Spleen (tissue), 11 donors: ENCODE measurements around the gene IL25. TPM values are rescaled to one million over a fixed set of nuclear protein-coding genes. Genes with fewer than 3 reads are reported as not detected.

Source experiments
- DNase-seq: peaks from one replicate; pipeline ENCODE4 v3.0.0-alpha.2; 2020
- H3K27ac ChIP-seq, 8 donors: fragments of 200-600 bp; sonication (generic) in 7 of 8; 1 replicate in 4 of 8; 2 replicates in 4 of 8; pipeline versions ENCODE4 v1.5.0 to v1.8.0; 2016 to 2021; ENCODE audit warnings: inconsistent platforms in 4 of 8, mild to moderate bottlenecking in 4 of 8, moderate library complexity in 1 of 8
- H3K27me3 ChIP-seq, 7 donors: fragments of 200-600 bp; sonication (generic) in 6 of 7; replicated peaks in 1 of 7; 1 replicate in 4 of 7; 2 replicates in 3 of 7; pipeline versions ENCODE4 v1.5.0 to v1.8.0; 2016 to 2021; ENCODE audit warnings: inconsistent platforms in 3 of 7, mild to moderate bottlenecking in 1 of 7
- H3K36me3 ChIP-seq, 6 donors: fragments of 200-600 bp; sonication (generic) in 5 of 6; 1 replicate in 4 of 6; 2 replicates in 2 of 6; pipeline versions ENCODE4 v1.5.0 to v1.8.0; 2016 to 2021; ENCODE audit warnings: inconsistent platforms in 2 of 6
- H3K4me1 ChIP-seq, 6 donors: fragments of 200-600 bp; sonication (generic) in 5 of 6; 1 replicate in 3 of 6; 2 replicates in 3 of 6; pipeline versions ENCODE4 v1.5.0 to v1.8.0; 2016 to 2021; ENCODE audit warnings: inconsistent platforms in 3 of 6
- H3K4me3 ChIP-seq, 8 donors: fragments of 200-600 bp; sonication (generic) in 7 of 8; 1 replicate in 4 of 8; 2 replicates in 4 of 8; pipeline versions ENCODE4 v1.5.0 to v1.8.0; 2016 to 2021; ENCODE audit warnings: inconsistent platforms in 4 of 8, mild to moderate bottlenecking in 4 of 8, moderate library complexity in 2 of 8
- H3K9me3 ChIP-seq, 8 donors: fragments of 200-600 bp; sonication (generic) in 7 of 8; 1 replicate in 4 of 8; 2 replicates in 4 of 8; pipeline versions ENCODE4 v1.5.0 to v1.8.0; 2016 to 2021; ENCODE audit warnings: inconsistent platforms in 4 of 8
- POLR2A ChIP-seq, 3 donors: fragments of 450-650 bp; IDR thresholded peaks; one replicate each; pipeline ENCODE4 v1.5.1; 2017; ENCODE audit warnings: antibody characterized with exemption in 3 of 3, mild to moderate bottlenecking in 1 of 3
- POLR2AphosphoS5 ChIP-seq, 3 donors: sonication (generic); formaldehyde crosslinking; IDR thresholded peaks; one replicate each; pipeline ENCODE4 v1.5.1; 2017; ENCODE audit warnings: antibody characterized with exemption in 3 of 3
- WGBS, 5 donors: extraction: QIAGEN DNeasy Blood & Tissue Kit in 3 of 5; methylation state at CpG; one replicate each; pipeline versions ENCODE4 v1.1.5 to v1.1.7; 2013 to 2018; 5-methylcytosine and 5-hydroxymethylcytosine counted together
- intact Hi-C: fragments of 100-400 bp; cut with DNase I; formaldehyde crosslinking; loops from one replicate; pipeline ENCODE4 v1.15.0; 2023; ENCODE audit warnings: low total_unique reads
- polyA plus RNA-seq, 3 donors: library from polyadenylated mRNA; stranded (reverse); fragments of 200-250 nt; gene quantifications; one replicate each; pipeline ENCODE4 v1.2.1, GENCODE V29; 2013
- total RNA-seq, 7 donors: library from RNA; depleted of rRNA in 3 of 7; stranded (reverse); fragments of >200 nt in 3 of 7; fragmentation: NEBNext Ultra II Directional in 4 of 7; extraction: Animal tissue kit (Norgen Biotek cat#: 25700) in 4 of 7; gene quantifications; one replicate each; pipeline versions ENCODE4 v1.1.0 to v1.2.1, GENCODE V29; 2016 to 2021
- TF ChIP-seq, protein P1 (sequence below), 11 experiments: fragments of 200-600 bp in 7 of 11; fragments of 450-650 bp in 4 of 11; sonication (generic) in 4 of 11; IDR thresholded peaks in 8 of 11; conservative IDR thresholded peaks in 3 of 11; 1 replicate in 7 of 11; 2 replicates in 4 of 11; pipeline versions ENCODE4 v1.4.0 to v1.8.0; 2016 to 2021; ENCODE audit warnings: antibody characterized with exemption in 11 of 11, inconsistent platforms in 4 of 11, mild to moderate bottlenecking in 1 of 11
- donor health status: healthy with polysubstance abuse.
- donor health status: DM: no; HTN: no; CAD: no; lungs with moderate emphysema.
- donor health status: DM: no; HTN: no; CAD: no.
- donor health status: Bipolar disorder and iron deficiency.
- donor health status: healthy.
- donor health status: DM: no; HTN: no; CAD: no.
- donor health status: DM: yes; HTN: yes; CAD: no.

The IL25 gene
- total and polyA plus RNA-seq, 10 donors = not detected

DNA sequence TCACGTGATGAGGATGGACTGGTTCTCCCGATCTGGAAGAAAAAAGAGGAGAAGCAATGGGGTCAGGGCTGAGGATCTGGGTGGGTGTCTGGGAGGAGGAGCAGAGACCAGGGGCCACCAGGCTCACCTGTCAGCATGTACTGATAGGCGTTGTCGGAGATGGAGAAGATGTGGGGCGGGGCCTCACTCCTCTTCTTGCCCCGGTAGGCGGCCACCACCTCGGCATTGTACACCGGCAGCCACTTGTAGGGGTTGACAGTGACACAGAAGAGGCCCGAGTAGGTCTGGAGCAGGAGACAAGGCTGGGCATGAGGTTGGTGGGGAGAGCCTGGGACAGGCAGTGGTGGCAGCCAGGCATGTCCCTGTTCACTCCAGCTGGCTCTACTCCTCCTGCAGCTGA lies 32.5 kb downstream of the IL25 start:
- H3K27me3 ChIP-seq = peaks cover 0 to 71% (median 0%) of the 10 kb centered on the region in 7 donors
- 73 to 86% (median 83%) methylated on average over 9 to 10 of the region's 10 CpGs for WGBS, 5 donors
- no peaks in the 10 kb centered on the region for H3K4me1 ChIP-seq
- H3K36me3 ChIP-seq = no peaks in the 10 kb centered on the region
- no peak for DNase-seq
- TF ChIP-seq POLR2A (IDR thresholded peaks at IDR 0.05) (no peak), POLR2AphosphoS5 (IDR thresholded peaks at IDR 0.05) (no peak)
- TF ChIP-seq, protein P1, sequence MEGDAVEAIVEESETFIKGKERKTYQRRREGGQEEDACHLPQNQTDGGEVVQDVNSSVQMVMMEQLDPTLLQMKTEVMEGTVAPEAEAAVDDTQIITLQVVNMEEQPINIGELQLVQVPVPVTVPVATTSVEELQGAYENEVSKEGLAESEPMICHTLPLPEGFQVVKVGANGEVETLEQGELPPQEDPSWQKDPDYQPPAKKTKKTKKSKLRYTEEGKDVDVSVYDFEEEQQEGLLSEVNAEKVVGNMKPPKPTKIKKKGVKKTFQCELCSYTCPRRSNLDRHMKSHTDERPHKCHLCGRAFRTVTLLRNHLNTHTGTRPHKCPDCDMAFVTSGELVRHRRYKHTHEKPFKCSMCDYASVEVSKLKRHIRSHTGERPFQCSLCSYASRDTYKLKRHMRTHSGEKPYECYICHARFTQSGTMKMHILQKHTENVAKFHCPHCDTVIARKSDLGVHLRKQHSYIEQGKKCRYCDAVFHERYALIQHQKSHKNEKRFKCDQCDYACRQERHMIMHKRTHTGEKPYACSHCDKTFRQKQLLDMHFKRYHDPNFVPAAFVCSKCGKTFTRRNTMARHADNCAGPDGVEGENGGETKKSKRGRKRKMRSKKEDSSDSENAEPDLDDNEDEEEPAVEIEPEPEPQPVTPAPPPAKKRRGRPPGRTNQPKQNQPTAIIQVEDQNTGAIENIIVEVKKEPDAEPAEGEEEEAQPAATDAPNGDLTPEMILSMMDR (IDR thresholded peaks at IDR 0.05 in 8 of 11, conservative IDR thresholded peaks at IDR 0.05 in 3 of 11) = no peak
- H3K9me3 ChIP-seq = no peaks in the 10 kb centered on the region
- no peak overlapping the region for H3K4me3 ChIP-seq
- intact Hi-C loops = no loop called here
- no peak overlapping the region for H3K27ac ChIP-seq

DNA sequence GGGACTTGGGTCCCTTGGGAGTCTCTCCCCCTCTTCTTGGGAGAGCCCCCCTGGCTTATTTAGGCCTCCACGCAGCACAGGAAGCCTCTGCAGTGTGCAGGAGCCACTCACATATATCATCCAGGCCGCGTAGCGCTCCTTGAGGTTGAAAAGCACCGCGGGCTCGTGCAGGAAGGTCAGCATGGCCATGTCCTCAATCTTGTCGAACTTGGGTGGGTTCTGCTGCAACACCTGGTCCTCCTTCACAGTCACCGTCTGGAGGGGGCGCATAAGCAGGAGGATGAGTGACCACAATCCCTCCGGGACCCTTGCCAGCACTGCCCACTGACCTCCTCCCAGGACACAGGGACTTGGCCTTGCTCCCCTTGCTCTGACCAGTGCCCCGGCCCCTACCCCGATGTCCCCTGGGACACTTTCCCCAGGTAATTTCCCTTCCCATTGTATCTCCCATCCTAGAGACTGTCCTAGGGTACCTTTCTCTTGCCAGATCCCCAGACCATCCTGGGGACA lies 33.0 kb downstream of the IL25 start:
- H3K4me1 ChIP-seq = no peaks in the 10 kb centered on the region
- peaks cover 0 to 76% (median 0%) of the 10 kb centered on the region in 7 donors for H3K27me3 ChIP-seq
- 70 to 81% (median 80%) methylated on average over 10 to 13 of the region's 13 CpGs for WGBS, 5 donors
- no peak overlapping the region for H3K27ac ChIP-seq
- intact Hi-C loops = no loop called here
- DNase-seq = no peak
- no peaks in the 10 kb centered on the region for H3K36me3 ChIP-seq
- H3K4me3 ChIP-seq = no peak overlapping the region
- H3K9me3 ChIP-seq = no peaks in the 10 kb centered on the region
- no peak for TF ChIP-seq POLR2A (IDR thresholded peaks at IDR 0.05)
- no peak for TF ChIP-seq POLR2AphosphoS5 (IDR thresholded peaks at IDR 0.05)
- TF ChIP-seq, protein P1 (IDR thresholded peaks at IDR 0.05 in 8 of 11, conservative IDR thresholded peaks at IDR 0.05 in 3 of 11) = no peak

DNA sequence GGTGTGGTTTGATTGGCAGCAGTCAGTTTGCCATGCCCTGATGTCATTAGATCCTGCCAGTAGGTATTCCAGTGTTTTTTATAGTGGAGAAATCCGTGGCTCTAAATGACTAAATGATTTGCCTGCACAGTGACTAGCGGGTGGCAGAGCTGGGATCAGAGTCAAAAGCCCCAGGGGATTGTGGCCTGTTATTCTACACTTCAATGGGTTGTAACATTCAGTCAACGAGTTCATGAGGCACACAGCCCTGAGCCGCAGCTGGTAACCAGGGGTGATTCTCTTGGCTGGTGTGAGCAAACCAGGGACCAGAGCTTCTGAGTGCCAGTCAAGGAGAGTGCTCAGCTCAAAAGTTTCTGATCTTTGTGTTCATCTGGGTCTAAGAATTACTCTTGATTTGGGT lies 33.6 kb downstream of the IL25 start:
- intact Hi-C loops = no loop called here
- Histone ChIP-seq H3K4me3 (no peak overlapping the region), H3K27me3 (peaks cover 0 to 80% (median 0%) of the 10 kb centered on the region in 7 donors), H3K4me1 (no peaks in the 10 kb centered on the region), H3K36me3 (no peaks in the 10 kb centered on the region), H3K27ac (no peak overlapping the region), H3K9me3 (no peaks in the 10 kb centered on the region)
- no peak for DNase-seq
- WGBS, 5 donors = 46 to 67% (median 60%) methylated on average over 3 to 4 of the region's 4 CpGs
- TF ChIP-seq POLR2AphosphoS5 (IDR thresholded peaks at IDR 0.05) (no peak), POLR2A (IDR thresholded peaks at IDR 0.05) (no peak)
- TF ChIP-seq, protein P1 (IDR thresholded peaks at IDR 0.05 in 8 of 11, conservative IDR thresholded peaks at IDR 0.05 in 3 of 11) = no peak

DNA sequence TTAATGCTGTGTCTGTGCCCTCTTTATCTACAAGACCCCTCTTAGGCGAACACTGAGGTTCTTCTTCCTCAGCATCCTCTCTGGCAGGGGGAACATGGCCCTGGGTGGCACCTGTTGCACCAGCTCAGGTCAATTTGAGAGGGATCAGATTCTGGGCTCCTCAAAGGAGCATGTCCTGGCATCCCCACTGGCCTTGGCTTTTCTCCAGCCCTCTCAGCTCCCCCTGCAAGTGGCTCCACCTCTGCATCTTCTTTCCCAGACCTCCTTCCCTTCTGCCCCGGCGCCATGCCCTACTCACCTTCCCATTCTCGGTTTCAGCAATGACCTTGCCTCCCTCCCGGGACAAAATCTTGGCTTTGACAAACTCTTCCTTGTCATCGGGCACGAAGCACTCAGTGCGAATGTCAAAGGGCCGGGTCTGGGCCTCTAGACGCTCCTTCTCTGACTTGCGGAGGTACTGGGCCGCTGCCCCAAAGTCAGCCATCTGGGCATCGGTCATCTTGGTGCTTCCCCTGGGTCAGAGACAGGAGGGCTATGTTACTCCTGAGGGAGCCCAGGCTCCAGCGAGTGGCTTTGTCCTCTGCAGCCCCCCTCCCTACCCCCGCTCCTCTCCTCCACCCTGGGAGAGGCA lies 34.2 kb downstream of the IL25 start:
- no peak for DNase-seq
- H3K27ac ChIP-seq = no peak overlapping the region
- no peak overlapping the region for H3K4me3 ChIP-seq
- no peaks in the 10 kb centered on the region for H3K4me1 ChIP-seq
- TF ChIP-seq POLR2A (IDR thresholded peaks at IDR 0.05) (no peak), POLR2AphosphoS5 (IDR thresholded peaks at IDR 0.05) (no peak)
- TF ChIP-seq, protein P1 (IDR thresholded peaks at IDR 0.05 in 8 of 11, conservative IDR thresholded peaks at IDR 0.05 in 3 of 11) = no peak
- intact Hi-C loops = no loop called here
- no peaks in the 10 kb centered on the region for H3K9me3 ChIP-seq
- H3K27me3 ChIP-seq = peaks cover 0 to 83% (median 0%) of the 10 kb centered on the region in 7 donors
- WGBS, 5 donors = 85 to 93% (median 89%) methylated on average over 15 of the region's 15 CpGs
- H3K36me3 ChIP-seq = no peaks in the 10 kb centered on the region
